H54 (cell line): Measurements from ENCODE around the gene LXN.

Experiments
- DNase-seq: peaks from one replicate; pipeline ENCODE4 v3.0.0; 2011; ENCODE audit warnings: low spot score, mixed read lengths; ENCODE audit not compliant: insufficient read length
- FAIRE-seq: peaks from 3 replicates; lab custom pipeline; 2011; peaks lifted over from hg19 to GRCh38; lab: Jason Lieb, UNC
- POLR2A ChIP-seq: IDR thresholded peaks from 2 replicates; pipeline ENCODE4 v1.6.1; 2011; ENCODE audit warnings: low read depth, mild to moderate bottlenecking, low read length

Gene LXN

DNA sequence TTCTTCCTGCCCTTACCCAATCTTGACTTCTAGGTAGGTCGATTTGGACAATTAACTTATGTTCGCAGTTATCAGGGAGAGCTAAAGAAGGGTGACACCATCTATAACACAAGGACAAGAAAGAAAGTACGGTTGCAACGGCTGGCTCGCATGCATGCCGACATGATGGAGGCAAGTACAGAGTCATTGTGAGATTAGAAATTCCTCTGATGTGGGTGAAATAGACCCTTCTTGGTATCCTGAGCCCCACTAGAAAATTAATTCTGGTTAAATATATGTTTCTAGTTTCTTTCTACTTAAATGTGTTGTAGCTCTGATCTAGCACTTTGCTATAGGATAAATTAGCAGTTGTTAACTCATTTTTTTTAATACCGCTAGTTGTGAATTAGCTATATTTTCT lies 13.6 kb downstream of the LXN start:
- no peak for TF ChIP-seq POLR2A
- FAIRE-seq (no peak), DNase-seq (no peak)

DNA sequence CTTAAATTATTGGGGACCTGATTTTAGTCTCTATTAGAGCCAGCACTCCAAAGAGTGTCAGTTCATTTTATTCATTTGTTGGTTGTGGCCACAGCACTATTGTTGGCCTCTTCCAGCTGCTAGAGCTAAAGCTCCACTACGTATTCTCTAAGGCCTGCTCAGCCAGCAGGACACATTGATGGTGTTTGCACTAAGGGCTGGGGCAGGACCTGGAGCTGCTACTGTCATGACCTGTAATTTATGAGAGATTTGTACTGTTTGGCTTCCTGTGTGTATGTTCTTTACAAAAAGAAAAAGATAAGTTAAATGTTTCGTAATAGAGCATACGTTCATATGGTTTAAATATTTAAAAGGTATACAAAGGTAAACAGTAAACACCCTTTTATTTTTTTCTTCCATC lies 20.0 kb downstream of the LXN start:
- no peak for TF ChIP-seq POLR2A
- DNase-seq: no peak
- no peak for FAIRE-seq

DNA sequence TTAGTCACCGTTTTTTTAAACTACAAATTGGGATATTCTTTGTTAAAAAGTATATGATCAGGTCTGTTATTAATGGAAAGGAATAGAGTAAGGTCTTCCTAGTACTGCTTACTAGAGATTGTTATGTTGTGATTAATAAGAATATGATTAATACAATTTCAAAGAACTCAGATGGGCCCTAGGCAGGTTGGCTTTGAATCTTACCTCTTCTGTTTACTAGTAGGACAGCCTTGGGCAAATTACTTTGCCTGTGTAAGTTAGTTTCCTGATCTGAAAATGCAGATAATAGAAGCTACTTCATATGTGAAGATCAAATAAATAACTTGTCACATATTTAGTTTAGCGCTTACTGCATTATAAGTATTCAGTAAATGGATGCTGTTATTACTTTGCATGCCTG lies 21.3 kb downstream of the LXN start:
- DNase-seq (no peak), FAIRE-seq (no peak)
- TF ChIP-seq POLR2A: no peak

DNA sequence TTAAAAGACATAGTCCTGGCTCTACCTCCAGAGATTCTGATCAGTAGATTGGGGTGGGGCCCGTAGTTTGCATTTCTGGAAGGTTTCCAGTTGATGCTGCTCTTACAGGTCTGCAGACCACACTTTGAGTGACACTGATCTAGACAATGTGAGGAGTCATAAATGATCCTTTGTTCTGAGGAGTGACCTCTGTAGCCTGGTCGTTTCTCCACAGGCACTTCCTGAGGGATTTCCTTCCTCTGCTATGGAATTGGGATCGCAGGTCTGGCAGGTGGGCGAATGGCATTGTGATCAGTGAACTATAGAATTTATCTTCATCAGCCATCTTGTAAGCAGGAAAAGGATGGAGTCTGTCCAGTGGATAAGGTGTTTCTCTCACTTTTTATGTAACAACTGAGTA lies 22.7 kb downstream of the LXN start:
- no peak for FAIRE-seq
- DNase-seq: no peak
- no peak for TF ChIP-seq POLR2A

DNA sequence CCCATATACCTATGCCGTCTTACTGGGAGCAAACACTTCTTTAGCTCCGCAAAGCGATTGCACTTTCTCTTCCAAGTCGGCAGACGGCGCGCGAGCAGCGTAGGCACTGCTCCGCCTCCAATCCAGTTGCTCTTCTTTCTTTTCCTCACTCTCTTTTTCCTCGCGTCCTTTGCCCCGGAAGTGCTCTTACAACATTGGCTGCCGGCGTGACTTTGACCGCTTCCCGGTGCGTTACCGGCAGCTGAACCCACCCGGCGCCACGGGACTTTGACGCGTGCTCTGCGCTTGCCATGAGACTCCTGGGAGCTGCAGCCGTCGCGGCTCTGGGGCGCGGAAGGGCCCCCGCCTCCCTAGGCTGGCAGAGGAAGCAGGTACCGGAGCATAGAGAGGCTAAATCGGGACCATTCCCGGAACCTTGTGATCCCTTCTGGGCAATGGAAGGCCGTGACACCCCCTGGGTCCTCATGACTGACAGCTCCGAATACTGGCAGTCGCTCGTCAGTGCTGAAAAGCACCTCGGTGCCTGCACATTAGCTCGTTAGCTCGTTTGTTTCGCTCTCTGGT lies 28.0 kb downstream of the LXN start, which contains the start of gene GFM1:
Gene GFM1, plus strand, starts transcription at position 183 of the 564 bp plus-strand sequence. Its CDS starts 108 bp downstream, at position 291.
- FAIRE-seq (peak; percentile 95), DNase-seq (peak; percentile 74)
- TF ChIP-seq POLR2A: peak; percentile 69

DNA sequence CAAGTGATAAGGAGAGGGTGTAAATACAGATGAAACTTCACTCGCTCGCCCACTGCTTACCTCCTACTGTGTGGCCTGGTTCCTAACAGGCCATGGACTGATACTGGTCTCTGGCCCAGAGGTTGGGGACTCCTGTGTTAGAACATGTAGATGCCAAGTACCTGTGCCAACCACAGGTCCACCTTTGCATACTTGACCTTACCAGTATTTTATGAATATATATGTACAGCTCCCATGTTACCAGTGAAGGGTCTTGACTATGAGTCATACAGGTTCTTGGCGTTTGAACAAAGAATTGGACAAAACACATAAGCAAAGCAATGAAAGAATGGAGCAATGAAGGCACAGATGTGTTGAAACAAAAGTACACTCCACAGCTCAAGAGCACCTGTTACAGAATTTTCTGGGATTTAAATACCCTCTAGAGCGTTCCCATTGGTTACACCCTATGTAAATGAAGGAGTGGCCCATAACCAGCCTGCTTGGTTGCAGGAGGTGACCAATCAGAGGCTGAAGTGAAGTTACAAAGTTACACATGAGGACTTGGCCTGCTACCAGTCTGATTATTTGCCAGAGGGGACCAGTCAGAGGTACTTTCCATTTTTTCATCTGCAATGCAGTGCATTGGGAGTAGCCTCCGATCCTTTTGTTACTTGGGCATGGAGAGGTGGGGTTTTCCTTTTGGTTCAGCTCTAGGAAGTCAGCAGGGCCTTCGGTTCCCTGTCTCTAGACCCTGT lies 29.8 kb downstream of the LXN start:
- DNase-seq (no peak), FAIRE-seq (no peak)
- TF ChIP-seq POLR2A: no peak

DNA sequence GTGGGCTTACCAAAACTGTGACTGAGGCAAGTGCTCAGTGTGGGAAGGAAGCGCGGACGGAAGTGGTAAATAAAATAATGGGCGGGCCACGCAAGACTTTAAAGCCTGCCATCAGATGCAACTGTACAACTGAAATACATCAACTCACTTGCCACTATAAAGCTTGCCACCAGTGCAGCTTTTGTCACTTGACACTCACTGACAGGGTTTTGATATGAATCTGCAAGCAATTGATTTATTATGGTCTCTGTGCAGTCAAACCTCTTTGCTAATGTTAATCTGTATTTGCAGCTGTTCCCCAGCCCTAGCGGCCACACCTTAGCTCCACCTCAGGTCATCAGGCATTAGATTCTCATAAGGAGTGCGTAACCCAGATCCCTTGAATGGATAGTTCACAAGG lies 30.4 kb downstream of the LXN start:
- DNase-seq: no peak
- FAIRE-seq: no peak
- TF ChIP-seq POLR2A: no peak

DNA sequence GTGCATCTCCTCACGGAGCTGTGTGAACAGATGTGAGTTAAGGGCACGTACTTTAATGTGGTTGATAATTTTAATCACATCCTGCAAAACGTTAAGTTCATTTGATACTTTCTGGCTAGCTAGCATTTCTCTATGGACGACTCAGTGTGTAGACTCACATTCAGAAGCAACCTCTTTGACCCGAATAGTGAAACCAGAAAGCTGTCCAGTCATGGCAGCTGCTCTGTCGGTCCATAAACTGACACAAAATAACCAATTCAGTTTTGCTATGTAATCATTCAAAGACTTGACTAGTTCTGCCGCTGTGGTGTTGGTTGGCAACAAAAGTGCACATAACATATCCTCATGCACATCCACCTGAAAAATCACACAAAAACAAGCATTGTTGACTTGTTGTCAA lies 31.8 kb downstream of the LXN start:
- TF ChIP-seq POLR2A: no peak
- FAIRE-seq: no peak
- no peak for DNase-seq

DNA sequence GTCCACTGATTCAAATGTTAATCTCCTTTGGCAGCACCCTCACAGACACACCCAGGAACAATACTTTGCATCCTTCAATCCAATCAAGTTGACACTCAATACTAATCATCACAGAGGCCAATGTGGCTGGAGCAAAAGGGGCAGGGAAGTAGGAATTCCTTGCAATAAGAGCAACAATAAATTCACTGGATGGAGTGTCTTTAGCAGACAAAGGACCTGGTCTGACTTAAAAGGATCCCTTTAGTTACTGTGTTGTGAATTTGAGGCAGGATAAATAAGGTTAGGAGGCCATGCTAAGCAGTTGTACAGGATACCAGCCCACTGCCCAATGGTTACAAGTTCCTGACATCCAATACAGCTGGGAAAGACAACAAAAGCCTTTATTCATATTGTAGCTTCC lies 40.5 kb downstream of the LXN start:
- FAIRE-seq (no peak), DNase-seq (no peak)
- TF ChIP-seq POLR2A: no peak

DNA sequence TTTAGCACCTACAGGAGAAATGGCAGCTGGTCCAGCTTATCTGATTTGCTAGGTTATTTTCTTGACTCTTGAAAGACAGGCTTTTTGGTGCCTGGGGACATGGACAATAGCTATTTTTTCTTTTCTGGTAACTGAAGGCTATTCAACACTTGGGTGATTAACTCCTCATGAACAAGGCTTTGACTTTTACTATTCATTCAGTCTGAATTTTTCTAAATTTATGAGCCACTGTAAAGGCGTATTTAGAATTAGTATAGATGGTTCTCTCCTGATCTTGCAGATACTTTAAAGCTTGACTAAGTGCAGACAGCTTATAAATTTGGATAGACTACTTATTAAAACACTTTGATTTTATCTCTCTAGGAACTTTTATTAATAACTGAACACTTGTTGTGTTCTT lies 46.6 kb downstream of the LXN start:
- no peak for DNase-seq
- no peak for FAIRE-seq
- TF ChIP-seq POLR2A: no peak

DNA sequence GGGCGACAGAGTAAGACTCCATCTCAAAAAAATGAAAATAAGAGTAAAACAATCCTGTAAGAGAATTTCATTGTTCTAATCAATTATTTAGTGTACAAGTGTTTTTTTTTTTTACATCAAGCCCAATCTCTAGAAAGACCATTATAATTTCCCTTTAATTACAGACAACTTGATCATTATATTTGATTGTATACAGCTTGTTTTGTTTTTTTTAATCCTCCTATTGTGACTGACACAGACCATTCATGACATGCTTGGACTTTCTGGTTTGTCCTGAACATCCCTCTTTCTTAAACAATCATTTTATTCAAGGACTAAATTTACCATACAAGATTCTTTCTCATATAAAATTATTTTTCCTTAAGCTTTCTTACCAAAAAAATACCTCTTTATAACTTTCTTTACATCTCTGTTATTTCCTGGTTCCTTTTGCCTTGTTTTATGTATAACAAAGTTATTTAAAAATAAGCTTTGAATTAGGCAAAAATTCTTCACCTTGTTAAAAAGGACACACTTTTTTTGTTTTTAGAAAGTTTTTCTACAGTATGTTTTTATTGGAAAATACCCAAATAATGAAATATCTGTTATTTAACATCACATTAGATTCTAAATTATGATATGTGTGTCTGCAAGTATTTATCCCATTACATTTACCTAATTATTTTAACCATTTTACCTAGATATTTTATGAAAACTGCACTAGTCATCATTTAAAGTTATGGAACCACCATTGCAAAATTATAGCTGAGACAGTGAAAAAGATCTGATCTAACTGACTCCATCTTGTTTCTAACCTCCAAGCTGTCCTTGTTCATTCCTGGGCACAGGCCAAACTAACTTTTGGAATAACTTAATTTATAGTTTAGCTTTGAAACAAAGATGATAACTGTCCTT lies 54.2 kb downstream of the LXN start:
- no peak for DNase-seq
- no peak for TF ChIP-seq POLR2A
- FAIRE-seq: no peak
